Loucy (cell line): Measurements from ENCODE around the gene HPSE2.

ENCODE experiments used
- CTCF ChIP-seq: fragments of 200-600 bp; sonication (generic); conservative IDR thresholded peaks from 2 replicates; pipeline ENCODE4 v1.5.1; 2014; ENCODE audit warnings: mild to moderate bottlenecking, antibody characterized with exemption, low read length
- EZH2phosphoT487 ChIP-seq: fragments of 200-600 bp; IDR thresholded peaks from 2 replicates; pipeline ENCODE4 v1.6.1; 2018; ENCODE audit warnings: antibody characterized with exemption, mild to moderate bottlenecking, moderate library complexity, borderline replicate concordance

GRCh38 chr10:98861962-98862361, 373.7 kb downstream of the HPSE2 start:
- TF ChIP-seq CTCF (no peak), EZH2phosphoT487 (no peak)
